NCI-H187 (cell line): ENCODE data around the gene CHAC2.
A peak's percentile ranks its signal among the peaks of the same experiment; 100 is the strongest.
"Not testable (repeated sequence)": the region's sequence is repeated elsewhere in the genome, so short reads cannot be mapped to it uniquely, and the experiment has no call there.

Experiments used
- DNase-seq, 2 experiments: peaks; one replicate each; lab custom pipeline; 2025; lab: John Stamatoyannopoulos, UW

CHAC2 gene

GRCh38 chr2:53778536-53779162 is 11.0 kb downstream of the CHAC2 start:
- no peak for DNase-seq

- DNase-seq = no peak
These were observed 12.5 kb downstream of the CHAC2 start for GRCh38 chr2:53780056-53780455.

GRCh38 chr2:53782676-53783075 is 15.1 kb downstream of the CHAC2 start:
- no peak for DNase-seq

GRCh38 chr2:53784436-53784835 is 16.8 kb downstream of the CHAC2 start:
- DNase-seq = no peak

- DNase-seq = no peak
These were observed 17.8 kb downstream of the CHAC2 start for GRCh38 chr2:53785366-53785765.

GRCh38 chr2:53786352-53786704 is 18.7 kb downstream of the CHAC2 start:
- no peak for DNase-seq

- peak; percentile 49 to 88 for DNase-seq
These were observed 19.4 kb downstream of the CHAC2 start, which contains the start of the genes ASB3 and ERLEC1 for GRCh38 chr2:53786705-53787613. TSS of gene ASB3 (minus strand) at chr2:53786953. CDS start at chr2:53765572, 21,381 bp downstream. TSS of gene ERLEC1 (plus strand) at chr2:53787044. CDS start at chr2:53787211, 167 bp downstream.

GRCh38 chr2:53787614-53788289 is 20.1 kb downstream of the CHAC2 start:
- DNase-seq = no peak

GRCh38 chr2:53793261-53793660 is 25.7 kb downstream of the CHAC2 start:
- DNase-seq = no peak

GRCh38 chr2:53793821-53794220 is 26.2 kb downstream of the CHAC2 start:
- no peak for DNase-seq

- no peak for DNase-seq
These were observed 33.9 kb downstream of the CHAC2 start for GRCh38 chr2:53801547-53801946.

- DNase-seq = no peak
These were observed 35.1 kb downstream of the CHAC2 start for GRCh38 chr2:53802617-53803151.

- DNase-seq = no peak
These were observed 44.0 kb downstream of the CHAC2 start for GRCh38 chr2:53811601-53812000.

- DNase-seq = no peak
These were observed 45.5 kb downstream of the CHAC2 start for GRCh38 chr2:53813151-53813550.

- DNase-seq = no peak
These were observed 51.3 kb downstream of the CHAC2 start for GRCh38 chr2:53818854-53819435.

GRCh38 chr2:53819634-53820033 is 52.0 kb downstream of the CHAC2 start:
- no peak for DNase-seq

GRCh38 chr2:53820048-53820447 is 52.4 kb downstream of the CHAC2 start:
- DNase-seq = no peak

GRCh38 chr2:53820711-53821110 is 53.1 kb downstream of the CHAC2 start:
- DNase-seq = no peak

- DNase-seq = no peak
These were observed 54.2 kb downstream of the CHAC2 start for GRCh38 chr2:53821810-53822209.

GRCh38 chr2:53823639-53824038 is 56.0 kb downstream of the CHAC2 start:
- not testable (repeated sequence) for DNase-seq
